NCI-H2196 treated with DMSO at 0.1 percent for 48 hours (cell line): ENCODE results near the gene VSTM4.

Source experiments
- DNase-seq: peaks from one replicate; lab custom pipeline; 2025; ENCODE audit not compliant: unreplicated experiment; lab: John Stamatoyannopoulos, UW

VSTM4 gene

DNA sequence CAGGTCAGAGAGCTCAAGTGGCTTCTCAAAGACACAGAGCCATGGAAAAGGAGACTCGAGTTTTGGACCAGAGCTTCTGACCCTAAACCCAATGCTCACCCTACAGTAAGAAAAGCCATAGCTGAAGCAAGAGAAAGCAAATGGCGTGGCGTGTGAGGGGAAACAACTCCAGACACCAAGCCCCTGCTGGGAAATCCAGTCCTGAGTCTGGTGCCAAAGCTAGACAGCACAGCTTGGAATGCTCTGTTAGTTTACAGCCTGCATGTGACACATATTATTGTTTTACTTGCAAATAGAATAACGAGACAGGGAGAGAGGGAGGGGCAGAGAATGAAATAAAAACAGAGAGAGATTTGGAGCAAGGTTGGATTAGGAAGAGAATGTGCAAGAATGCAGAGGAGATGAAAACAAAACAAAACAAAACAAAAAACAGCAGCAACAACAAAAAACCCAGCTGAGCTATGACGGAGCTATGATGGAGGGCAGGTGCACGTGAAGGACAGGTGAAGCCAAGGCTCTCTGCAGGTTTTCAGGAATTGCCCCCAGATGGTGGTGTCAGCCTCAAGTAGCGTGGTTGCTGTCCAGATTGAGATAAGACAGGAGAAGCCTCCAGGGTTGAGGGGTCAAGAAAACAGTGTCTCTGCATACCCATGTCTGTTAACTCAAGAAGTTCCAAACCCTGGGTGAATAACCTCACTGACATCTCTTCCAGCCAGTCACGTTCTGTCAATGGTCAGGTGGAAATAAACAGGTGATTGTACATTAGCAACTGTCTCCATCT is 105.9 kb downstream of the VSTM4 start:
- no peak for DNase-seq

DNA sequence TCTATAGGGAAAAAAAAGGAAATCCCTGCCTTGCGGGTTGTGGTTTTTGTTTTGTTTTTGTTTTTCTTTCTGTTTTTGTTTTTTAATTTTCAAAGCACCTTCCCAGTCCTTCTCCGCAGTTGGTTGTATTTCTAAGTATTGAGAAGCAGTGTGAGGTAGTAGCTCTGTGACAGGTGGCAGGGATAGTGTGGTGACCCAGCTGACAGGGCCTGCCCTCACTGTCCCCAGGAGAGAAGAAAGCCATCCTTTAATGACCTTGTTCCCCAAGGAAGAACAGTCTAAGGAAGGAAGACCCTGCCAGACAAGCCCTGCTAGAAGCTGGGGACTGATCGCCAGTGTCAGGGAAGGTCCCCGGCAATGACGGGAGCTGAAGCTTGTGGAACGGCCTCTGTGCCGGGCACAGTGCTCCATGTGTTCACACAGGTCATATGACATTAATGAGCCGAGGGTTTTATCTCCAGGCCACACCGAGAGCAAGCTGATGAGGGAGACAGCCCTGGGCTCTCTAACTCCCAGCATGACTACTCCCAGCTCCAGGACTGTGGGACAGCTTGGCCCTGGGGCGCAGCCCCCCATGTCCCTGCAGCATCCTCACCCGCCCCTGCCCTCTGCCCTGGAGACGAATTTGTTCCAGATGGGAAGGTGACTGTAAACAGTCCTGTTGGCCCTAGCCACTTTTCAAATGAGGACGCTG is 106.7 kb downstream of the VSTM4 start:
- DNase-seq = no peak

DNA sequence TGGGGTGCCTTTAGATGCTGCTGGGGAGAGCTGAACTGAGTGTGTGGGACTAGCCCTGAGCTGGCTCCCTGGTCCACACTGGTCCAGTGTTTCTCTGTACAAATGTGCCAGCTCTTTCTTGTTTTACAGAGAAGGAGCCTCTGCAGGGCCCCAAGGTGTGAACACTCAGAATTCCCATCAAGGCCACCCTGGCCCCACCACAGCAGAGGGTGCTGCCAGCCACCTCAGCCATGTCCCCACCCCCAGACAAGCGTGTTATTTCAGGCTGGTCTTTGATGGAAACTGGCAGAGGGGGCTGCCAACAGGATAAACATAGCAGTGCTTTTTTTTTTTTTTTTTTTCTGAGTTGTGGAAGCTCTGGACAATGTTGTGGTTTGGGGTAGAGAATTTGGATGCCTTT is 107.2 kb downstream of the VSTM4 start:
- no peak for DNase-seq

DNA sequence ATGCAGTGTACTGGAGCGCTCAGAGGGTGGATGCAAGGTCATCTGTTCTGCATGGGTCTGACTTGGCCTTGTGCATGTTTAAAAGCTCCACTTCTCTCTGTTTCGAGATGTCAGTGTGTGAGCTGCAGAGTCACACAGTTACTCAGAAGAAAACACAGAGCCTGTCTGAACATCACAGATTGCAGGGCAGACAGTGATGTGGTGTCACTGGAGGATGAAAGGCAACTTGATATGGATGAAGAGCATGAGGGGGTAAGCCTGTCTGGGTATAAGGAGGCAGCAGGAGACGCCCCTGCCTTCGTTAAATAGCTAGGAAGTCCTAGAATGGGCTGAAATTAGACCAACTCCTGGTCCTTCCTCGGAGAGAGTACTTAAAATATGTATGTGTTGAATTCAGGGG is 108.2 kb downstream of the VSTM4 start:
- DNase-seq = no peak

DNA sequence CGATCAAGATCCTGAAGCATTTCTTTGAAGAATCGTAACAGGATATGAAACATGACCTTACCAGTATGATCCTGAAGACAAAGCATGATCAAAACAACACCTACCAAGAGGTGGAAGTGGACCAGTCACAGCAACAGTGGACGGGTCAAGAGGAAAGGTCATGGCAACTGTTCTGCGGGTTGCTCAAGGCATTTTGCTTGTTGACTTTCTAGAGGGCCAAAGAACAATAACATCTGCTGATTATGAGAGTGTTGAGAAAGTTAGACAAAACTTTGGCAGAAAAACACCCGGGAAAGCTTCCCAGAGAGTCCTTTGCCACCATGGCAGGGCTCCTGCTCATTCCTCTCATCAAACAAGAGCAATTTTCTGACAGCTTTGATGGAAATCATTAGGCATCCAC is 110.1 kb downstream of the VSTM4 start:
- no peak for DNase-seq

DNA sequence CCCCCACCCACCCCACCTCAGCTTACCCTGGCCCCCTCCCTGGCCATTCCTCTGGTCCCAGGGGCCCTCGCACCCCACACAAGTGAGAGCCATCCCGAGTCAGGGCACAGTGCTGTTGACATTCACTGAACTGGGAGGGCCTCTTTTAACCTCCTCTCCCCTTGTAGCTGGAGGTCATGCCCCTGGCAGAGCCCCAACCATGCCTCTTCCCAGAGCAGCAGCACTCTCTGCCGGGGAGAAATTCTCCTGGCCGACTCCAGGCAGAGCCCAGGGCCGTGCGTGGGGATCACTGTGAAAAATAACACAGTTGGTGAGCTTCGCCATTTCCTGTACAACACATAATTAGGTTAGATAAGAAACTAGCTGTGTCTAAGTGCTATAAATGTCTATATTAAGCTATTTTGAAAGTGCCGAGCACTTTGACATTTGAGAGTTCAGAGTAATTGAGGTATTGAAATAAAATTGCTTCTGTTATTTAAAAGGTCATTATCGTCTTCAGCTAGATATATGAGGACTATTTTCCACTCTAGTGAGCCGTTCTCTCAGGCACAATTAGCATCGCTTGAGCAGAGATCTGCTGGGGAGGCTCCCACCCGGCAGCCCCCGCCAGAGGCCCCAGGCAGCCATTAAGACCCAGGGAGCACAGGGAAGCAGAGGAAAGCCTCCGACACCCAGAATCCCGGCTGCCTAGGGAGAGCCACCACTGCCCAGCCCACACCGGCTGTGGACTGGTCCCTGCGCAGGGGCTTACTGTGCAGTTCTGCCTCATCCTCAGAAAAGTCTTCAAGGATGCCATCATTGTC is 113.3 kb downstream of the VSTM4 start:
- DNase-seq = no peak

DNA sequence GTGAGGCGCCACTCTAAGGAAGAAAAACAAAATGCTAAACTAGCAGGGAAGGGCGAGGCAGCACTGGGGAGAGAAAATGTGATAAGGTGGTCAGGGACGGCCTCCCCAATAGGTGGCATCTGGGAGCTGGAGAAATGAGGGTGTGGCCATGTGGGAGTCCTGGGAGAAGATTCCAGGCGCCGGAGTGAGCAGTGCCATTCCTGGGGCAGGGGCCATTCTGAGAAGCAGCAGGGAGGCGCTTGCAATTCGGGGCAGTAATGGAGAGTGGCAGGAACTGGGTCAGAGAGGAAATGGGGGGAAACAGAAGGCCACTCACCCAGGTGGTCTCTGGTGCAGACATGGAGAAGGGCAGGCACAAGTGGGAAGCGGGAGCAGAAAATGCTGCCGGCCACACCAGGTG is 113.9 kb downstream of the VSTM4 start:
- no peak for DNase-seq

DNA sequence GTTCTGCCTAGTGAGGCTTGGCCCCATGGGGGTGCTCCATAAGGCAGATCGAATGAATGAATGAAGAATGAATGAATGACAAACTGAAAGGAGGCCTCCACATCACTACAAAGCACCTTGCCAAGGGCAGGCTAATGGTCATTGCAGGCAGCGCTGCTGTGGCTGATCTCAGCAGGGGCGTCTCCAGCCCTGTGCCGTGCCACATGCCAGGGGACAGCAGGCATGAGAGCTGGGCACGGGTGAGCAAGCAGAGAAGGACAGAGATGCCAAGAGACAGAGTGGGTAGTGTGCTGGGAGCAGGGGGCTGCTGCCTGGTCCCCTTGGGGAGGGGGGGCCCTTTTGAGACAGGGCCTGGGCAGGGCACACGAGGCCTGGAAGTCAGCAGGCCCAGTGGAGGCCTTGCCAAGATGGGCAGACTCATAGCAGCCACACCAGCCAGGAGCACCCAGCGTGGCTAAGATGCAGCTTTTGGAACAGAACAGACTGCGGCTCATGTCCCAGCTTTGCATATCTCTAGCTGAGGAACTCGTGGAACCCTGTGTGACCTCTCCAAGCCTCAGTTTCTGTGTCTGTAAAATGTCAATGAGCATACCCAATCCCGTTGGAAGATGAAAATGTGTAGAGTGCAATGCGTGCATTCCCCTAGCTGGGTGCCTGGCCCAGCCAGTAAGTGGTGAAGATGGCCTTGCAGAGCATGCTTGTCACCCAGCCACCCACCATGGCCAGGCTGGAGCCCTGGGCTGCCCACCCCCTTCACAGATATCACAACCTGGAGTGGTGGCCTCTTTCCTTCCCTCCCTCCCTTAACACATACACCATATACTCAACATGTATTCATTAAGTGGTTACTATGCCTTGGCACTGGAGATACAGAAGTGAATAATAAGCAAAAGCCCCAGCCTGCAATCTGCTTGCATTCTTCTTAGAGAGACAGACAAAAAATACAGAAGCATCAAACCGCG is 114.6 kb downstream of the VSTM4 start:
- DNase-seq = no peak

DNA sequence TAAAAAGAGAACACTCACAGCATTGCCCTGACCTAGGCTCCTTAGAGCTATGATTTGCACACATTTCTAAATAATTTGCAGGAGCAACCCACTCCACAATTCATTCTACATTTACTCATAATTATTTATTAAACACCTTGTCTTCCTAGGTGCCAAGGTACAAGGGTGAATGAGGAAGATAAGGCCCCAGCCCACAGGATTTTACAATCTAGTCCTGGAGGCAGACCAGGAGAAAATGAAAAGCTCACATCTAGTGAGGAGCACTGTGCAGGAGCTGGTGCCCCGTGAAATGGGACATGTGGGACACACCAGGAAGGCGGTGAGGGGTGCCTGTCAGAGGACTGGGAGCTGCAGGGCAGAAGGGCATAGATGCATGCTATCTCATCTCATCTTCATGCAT is 116.0 kb downstream of the VSTM4 start:
- no peak for DNase-seq

DNA sequence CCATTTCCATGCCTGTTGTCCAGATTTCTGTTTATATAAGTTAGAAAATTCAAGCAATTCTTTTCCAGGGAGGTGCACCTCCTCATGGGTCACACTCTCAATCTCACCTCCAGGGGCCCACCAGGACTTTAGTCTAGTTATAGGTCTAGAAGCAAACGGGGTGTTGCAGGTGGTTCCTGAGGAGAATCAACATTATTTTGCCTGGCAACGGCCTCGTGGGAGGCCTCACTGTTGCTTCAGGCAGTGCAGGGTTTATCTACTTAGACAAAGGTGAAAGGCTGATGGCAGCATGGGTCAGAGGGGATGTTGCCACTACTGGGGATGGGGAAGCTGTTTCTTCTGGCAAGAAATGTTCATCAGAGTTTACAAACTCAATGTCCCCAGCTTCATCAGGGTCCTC is 119.0 kb downstream of the VSTM4 start:
- DNase-seq = no peak

DNA sequence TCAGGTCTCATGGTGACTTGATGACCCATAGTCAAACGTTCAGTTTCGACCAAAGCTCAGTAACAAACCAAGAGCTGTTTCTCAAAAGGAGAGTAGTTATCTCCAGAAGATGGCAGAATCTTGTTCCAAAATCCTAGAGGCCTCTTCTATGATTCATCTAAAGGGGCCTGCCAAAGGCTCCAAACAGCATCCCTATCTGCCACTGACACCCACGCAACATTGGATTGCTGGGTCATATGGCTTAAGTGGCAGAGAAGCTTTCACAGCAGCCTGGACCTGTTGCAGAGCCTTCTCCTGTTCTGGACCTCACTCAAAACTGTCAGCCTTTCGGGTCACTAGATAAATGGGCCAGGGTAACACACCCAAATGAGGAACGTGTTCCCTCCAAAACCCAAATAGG is 121.7 kb downstream of the VSTM4 start:
- DNase-seq = no peak

DNA sequence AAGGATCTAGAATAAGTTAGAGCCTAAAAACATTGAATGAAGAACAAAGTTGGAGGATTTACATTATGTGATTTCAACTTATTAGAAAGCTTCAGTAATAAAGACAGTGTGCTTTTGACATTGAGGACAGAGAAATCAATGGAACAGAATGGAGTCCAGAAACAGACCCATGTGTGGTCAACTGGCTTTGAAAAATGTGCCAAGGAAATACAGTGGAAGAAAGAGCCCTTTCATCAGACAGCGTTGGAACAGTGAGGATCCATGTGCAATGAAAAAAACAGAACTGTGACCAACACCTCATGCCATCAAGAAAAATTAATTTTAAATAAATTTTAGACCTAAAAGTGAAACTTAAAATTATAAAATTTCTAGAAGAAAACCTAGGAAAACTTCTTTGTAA is 125.1 kb downstream of the VSTM4 start:
- no peak for DNase-seq

DNA sequence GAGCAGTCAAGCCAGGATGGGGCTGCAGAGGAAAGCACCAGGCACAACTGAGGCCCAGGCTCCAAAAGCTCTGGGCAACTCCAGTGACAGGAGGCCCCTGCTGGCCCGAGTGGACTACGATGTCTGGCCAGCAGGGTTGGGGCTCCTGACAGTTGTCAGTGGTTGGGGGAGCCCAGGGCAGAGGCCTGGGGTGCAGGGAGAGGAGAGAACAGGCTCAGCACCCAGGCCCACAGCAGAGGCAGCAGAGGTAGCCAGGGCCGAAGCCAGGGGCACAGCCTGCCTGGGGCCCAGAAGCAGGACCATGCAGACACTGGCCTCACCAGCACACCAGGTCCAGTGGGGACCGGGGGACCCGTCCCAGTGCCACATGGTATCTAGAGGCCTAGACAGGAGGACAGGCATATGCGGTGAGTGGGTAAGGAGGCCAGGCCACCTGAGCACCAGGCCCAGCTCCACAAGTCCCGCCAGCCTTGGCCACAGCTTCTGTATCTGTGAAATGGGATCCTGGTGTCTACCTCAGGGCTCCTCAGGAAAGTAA is 129.6 kb downstream of the VSTM4 start:
- DNase-seq = no peak

DNA sequence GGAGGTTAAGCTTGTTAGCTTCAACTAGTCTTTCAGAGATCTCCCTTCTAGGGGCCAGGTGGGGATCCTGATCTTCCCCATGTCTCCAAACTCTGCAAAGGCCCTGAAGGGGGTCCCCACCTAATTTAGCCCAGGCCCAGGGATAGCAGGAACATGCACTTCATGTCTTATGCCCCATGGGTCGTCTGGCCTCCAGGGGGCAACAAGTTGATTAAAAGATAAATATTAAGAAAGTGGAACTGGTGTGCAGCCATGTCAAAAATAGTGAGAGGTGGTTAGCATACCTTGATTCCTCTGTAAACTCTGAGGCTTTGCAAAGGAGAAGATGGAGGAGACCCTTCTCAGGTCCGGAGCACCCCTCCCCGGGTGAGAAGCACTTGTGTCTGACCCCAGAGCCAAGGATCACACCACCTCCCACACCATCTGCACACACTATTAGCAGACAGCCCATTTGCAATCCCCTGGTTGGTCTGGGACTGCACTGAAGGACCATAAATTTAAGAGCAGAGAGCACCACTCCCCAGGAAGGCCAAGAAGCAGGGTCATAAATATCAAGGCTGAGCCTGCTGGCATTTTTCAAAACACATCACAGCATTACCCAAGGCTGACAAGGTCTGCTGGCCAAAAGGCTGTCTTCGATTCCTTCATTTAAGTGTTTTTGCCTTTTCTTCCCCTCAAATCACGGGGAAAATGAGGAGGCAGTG is 131.5 kb downstream of the VSTM4 start:
- DNase-seq = no peak

DNA sequence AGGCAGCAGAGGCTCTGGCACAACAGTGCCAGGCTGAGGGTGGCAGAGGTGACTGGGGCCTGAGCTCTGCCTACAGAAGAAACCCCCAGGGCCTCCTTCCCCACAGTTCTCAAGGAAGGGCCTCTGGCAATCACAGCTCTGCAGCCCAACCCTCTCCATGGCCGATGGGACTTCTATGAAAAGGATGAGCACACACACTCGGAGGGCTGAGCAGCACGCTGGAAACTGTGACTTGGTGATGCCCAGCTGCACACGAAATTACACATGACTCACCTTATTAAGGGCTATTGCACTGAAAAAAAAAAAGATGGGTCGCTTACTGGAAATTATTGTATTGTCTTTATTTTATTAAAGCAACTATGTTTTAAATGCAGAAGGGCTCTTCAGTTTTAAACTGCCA is 132.7 kb downstream of the VSTM4 start:
- DNase-seq = no peak

DNA sequence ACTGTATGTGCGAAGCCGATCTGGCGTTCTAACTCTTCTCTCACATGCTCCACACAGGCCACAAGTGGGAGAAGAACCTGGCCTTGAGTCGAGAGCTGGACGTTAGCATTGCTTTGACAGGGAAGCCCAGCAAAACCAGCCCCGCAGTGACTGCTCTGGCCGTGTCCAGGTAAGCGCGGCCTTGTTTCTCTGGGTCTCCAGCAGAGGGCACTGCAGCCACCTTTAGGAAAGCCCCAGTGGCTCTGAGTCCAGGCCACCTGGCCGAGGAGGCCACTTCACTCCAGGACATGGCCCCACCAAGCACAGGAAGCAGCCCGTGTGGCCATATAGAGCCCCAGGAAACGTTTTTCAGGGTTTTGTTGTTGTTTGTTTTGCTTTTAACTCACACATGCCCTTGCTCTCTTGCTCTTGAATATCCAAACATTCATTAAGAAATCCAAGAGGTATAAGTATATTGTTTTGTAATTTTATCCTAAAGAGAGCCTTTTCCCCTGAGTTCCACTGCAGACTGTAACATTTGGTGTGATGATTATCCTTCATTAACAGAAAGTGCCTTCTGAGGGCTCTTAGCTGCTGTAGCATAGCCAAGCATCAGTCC is 133.9 kb downstream of the VSTM4 start:
- DNase-seq = no peak

DNA sequence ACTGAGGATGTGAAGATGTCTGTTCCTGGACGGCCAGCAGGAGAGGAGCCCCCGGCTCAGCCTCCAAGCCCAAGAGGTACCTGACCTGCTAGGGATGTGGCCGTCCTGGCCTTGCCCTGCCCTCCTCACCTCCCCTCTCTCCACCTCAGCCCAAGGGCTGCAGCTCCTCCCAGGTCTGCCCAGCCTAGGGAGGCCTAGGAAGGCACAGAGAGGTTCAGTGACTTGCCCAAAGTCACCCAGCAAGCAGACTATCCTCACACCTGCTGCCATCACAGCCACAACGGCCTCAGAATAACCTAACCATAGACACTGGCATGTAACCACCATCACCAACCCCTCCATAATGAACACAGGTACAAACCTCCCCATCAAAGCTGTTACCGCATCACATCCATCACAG is 137.0 kb downstream of the VSTM4 start:
- no peak for DNase-seq

DNA sequence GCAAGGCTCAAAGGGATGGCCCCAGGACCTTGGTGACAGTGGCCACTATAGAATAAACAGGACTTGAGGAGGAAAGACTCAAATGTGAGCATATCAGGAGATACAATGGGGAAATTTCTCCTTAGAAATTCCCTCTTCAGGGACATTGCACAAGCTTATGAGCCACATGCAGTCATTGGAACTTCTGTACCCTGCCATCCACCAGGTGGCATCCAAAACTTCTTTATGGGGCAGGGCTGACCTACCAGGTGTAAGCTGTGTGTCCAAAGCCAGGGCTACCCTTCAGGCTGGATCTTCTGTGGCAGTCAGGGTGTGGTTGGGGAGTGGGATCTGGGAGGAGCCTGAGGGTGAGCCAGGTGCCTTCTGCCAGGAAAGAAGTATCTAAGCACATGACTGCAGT is 139.1 kb downstream of the VSTM4 start:
- DNase-seq = no peak

DNA sequence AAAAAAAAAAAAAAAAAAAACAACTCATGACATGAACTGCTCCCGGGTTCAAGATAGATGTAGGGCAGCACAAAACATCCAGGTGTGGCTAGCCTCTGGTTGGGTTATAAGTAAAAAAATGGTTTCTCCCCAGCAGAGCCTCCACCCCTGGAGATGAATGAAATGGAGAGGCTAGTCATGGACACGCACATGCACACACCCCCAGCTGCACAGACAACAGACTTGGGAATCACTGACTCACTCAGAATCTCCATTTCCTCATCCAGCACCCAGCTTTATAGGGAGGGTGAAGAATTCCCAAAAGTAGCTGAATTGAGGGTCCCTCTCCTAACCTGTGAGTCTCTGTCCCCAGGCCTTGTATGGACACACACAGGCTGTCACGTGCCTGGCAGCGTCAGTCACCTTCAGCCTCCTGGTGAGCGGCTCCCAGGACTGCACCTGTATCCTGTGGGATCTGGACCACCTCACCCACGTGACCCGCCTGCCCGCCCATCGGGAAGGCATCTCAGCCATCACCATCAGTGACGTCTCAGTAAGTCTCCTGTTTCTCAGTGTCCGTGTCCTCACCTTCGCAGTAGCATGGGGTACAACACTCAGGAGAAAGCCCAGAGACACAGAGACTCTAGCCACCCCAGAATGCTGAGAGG is 140.7 kb downstream of the VSTM4 start:
- no peak for DNase-seq
